Neural crest cell (in vitro differentiated cells): ENCODE measurements around the gene SEL1L3. TPM values are rescaled to one million over a fixed set of nuclear protein-coding genes. Genes with fewer than 3 reads are reported as not detected.

Source experiments
- DNase-seq: peaks from one replicate; pipeline ENCODE4 v3.0.0; 2021; ENCODE audit warnings: low read depth, mixed read lengths, low spot score
- H3K27ac Mint-ChIP-seq: one replicate; pipeline ENCODE4 v1.8.0; 2021; ENCODE audit warnings: mild to moderate bottlenecking, mixed read lengths; ENCODE audit not compliant: unreplicated experiment
- H3K27me3 Mint-ChIP-seq: 2 replicates; pipeline ENCODE4 v1.8.0; 2021; ENCODE audit warnings: low read depth, mild to moderate bottlenecking, mixed read lengths
- H3K36me3 Mint-ChIP-seq: 2 replicates; pipeline ENCODE4 v1.8.0; 2021; ENCODE audit warnings: low read depth, mild to moderate bottlenecking, mixed read lengths
- H3K4me1 Mint-ChIP-seq: 2 replicates; pipeline ENCODE4 v1.8.0; 2021; ENCODE audit warnings: mixed read lengths
- H3K4me3 Mint-ChIP-seq: one replicate; pipeline ENCODE4 v1.8.0; 2021; ENCODE audit warnings: mild to moderate bottlenecking, mixed read lengths
- H3K9me3 Mint-ChIP-seq: 2 replicates; pipeline ENCODE4 v1.8.0; 2021; ENCODE audit warnings: mixed read lengths
- CTCF ChIP-seq: fragments of 200-600 bp; sonication (generic); conservative IDR thresholded peaks from 2 replicates; pipeline ENCODE4 v1.5.0; 2021; ENCODE audit warnings: antibody characterized with exemption, mild to moderate bottlenecking
- total RNA-seq: library from RNA; stranded (reverse); gene quantifications from 2 replicates; pipeline ENCODE4 v1.2.1, GENCODE V29; 2021

SEL1L3 gene
- total RNA-seq, 1 donor from 2014 or later: 3.4 TPM

DNA sequence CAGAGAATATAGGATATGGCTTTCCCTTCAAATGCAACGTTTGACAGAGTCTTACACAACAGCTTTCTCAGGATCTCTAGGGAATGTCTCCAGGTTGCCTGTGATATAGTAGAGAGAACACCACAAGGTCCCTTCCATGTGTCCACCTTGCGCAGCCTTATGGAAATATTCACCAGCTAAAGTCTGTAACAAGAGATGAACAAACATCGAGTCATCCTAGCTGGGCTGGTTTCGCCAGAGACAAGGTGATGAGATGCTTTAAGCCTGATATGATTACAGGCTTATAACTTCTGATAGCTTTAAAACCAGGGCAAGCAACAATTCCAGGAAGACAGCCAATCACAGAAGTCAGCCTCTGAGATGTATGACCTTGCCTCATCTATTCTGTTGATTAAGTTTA is 83.8 kb downstream of the SEL1L3 start:
- H3K4me1 Mint-ChIP-seq: no peaks in the 10 kb centered on the region
- DNase-seq: no peak
- H3K4me3 Mint-ChIP-seq: no peak overlapping the region
- no peak for TF ChIP-seq CTCF
- no peaks in the 10 kb centered on the region for H3K27me3 Mint-ChIP-seq
- H3K9me3 Mint-ChIP-seq: no peaks in the 10 kb centered on the region
- H3K27ac Mint-ChIP-seq: no peak overlapping the region
- H3K36me3 Mint-ChIP-seq: no peaks in the 10 kb centered on the region

DNA sequence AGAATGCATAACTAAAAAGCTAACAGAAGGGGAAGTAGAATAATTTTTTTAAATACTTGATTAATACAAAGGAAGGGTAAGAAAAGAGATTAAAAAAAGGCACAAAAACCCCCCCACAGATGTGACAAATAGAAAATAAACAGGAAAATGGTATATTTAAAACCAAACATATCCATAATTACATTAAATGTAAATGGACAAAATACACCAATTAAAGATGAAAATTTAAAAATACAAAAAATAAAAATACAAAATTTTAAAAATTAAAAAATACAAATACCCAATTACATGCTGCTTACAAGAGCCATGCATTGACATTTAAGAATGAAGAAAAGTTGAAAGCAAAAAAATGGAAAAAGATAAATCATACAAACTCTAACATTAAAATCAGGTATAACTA is 86.0 kb downstream of the SEL1L3 start:
- H3K4me1 Mint-ChIP-seq: no peaks in the 10 kb centered on the region
- no peaks in the 10 kb centered on the region for H3K27me3 Mint-ChIP-seq
- no peak for TF ChIP-seq CTCF
- no peak overlapping the region for H3K27ac Mint-ChIP-seq
- H3K4me3 Mint-ChIP-seq: no peak overlapping the region
- no peaks in the 10 kb centered on the region for H3K9me3 Mint-ChIP-seq
- DNase-seq: no peak
- H3K36me3 Mint-ChIP-seq: peaks cover 2% of the 10 kb centered on the region

DNA sequence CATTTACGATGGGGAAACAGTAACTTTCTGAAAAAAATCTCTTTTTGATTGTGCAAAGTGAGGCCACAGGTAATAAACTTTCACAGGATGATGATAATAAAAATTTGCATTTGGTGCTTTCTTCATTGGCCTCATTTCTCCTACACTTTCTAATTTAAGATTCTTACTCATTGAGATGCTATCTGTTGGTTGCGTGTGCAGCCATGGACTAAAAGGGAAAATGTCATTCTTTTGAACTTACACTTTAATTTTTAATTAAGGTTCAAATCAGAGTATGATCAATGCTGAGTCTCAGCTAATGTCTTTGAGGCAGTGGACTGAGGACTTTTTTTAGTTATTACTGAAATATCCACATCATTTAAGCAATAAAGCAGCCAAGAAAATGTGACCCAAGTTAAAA is 87.6 kb downstream of the SEL1L3 start:
- H3K27ac Mint-ChIP-seq: no peak overlapping the region
- H3K27me3 Mint-ChIP-seq: no peaks in the 10 kb centered on the region
- TF ChIP-seq CTCF: no peak
- H3K9me3 Mint-ChIP-seq: no peaks in the 10 kb centered on the region
- H3K4me3 Mint-ChIP-seq: no peak overlapping the region
- peaks cover 2% of the 10 kb centered on the region for H3K36me3 Mint-ChIP-seq
- DNase-seq: no peak
- H3K4me1 Mint-ChIP-seq: no peaks in the 10 kb centered on the region

DNA sequence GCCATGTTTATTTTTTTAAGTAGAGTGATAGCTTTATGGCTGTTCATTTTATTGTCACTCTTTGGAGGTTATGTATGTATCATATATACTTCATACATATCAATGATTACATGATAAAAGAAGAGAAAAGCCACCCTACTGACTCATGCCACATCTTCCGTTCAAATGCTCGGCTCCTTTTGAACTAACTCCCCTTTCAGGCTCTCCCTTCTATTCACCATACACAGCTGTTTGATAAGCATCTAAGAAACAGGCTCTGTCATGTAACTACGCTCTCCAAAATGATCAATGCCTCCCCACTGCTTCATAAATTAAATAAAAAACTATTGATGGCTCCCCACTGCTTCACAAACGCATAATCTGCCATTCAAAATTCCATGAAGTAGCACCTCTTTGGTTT is 89.4 kb downstream of the SEL1L3 start:
- H3K4me3 Mint-ChIP-seq: no peak overlapping the region
- no peak for TF ChIP-seq CTCF
- no peaks in the 10 kb centered on the region for H3K9me3 Mint-ChIP-seq
- H3K36me3 Mint-ChIP-seq: peaks cover 2% of the 10 kb centered on the region
- DNase-seq: no peak
- no peak overlapping the region for H3K27ac Mint-ChIP-seq
- H3K4me1 Mint-ChIP-seq: no peaks in the 10 kb centered on the region
- no peaks in the 10 kb centered on the region for H3K27me3 Mint-ChIP-seq

GRCh38 chr4:25771672-25772071 is 91.1 kb downstream of the SEL1L3 start:
- H3K36me3 Mint-ChIP-seq: peaks cover 2% of the 10 kb centered on the region
- no peak for TF ChIP-seq CTCF
- H3K27ac Mint-ChIP-seq: no peak overlapping the region
- no peaks in the 10 kb centered on the region for H3K4me1 Mint-ChIP-seq
- H3K9me3 Mint-ChIP-seq: no peaks in the 10 kb centered on the region
- no peak for DNase-seq
- no peaks in the 10 kb centered on the region for H3K27me3 Mint-ChIP-seq
- H3K4me3 Mint-ChIP-seq: no peak overlapping the region

DNA sequence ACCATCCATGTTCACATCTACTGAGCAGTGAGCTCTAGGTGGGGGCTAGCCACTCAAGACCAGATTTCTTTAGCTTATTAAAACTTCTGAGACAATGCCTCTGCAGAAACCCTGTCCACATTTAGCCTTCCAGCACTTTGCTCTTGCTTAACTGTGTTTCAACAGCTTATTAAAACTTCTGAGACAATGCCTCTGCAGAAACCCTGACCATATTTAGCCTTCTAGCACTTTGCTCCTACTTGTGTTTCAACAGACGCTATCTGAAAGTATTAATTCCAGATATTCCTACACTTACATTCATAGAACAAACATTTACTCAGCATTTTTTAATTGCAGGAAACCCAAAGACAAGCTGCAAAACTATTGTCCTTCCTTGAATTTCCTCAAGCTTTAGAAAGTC is 91.9 kb downstream of the SEL1L3 start:
- Mint-ChIP-seq H3K27ac (no peak overlapping the region), H3K4me1 (no peaks in the 10 kb centered on the region), H3K36me3 (peaks cover 2% of the 10 kb centered on the region), H3K4me3 (no peak overlapping the region), H3K27me3 (no peaks in the 10 kb centered on the region), H3K9me3 (no peaks in the 10 kb centered on the region)
- DNase-seq: no peak
- TF ChIP-seq CTCF: no peak
